ENCODE measurements around the gene APBA1.

DNA sequence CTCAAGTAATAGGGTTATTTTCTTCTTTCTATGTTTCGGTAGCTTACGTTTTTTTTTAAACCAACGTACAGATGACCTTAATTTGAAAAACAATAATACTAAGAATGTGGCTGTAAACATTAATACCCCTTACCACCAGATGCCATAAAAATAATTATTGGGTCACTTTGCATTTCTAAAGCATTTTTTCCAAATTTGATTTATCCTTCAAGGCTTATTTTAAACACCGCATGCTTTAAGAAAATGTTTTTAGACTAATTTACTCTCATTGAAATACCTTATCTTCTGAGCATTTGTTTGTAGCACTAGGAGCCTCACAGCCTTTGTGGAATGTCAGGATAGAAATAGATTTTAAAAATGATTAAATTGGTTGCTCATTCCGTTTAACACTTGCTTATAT is 5.8 kb upstream of the APBA1 start:
- TF ChIP-seq TAF1 (IDR thresholded peaks at IDR 0.05; ENCODE audit: borderline replicate concordance, insufficient read depth, low read length) (no peak), FOXP2 (optimal IDR thresholded peaks at IDR 0.05; ENCODE audit: borderline replicate concordance, extremely low read depth, extremely low read length, insufficient read depth) (no peak), REST (IDR thresholded peaks at IDR 0.05; ENCODE audit: insufficient read depth in 1 of 2, low read depth in 2 of 2, low read length in 2 of 2) (no peak), POLR2AphosphoS5 (IDR thresholded peaks at IDR 0.05; ENCODE audit: low read depth, low read length) (no peak)

All from PFSK-1 (cell line).